HG03521 (cell line): ENCODE results near the gene MORC2.

Experiments
- ATAC-seq: cut with Tn5 transposase; IDR thresholded peaks from one replicate; pipeline ENCODE4 v1.9.1; 2021; ENCODE audit warnings: mild to moderate bottlenecking, moderate library complexity; ENCODE audit not compliant: unreplicated experiment

MORC2 gene

DNA sequence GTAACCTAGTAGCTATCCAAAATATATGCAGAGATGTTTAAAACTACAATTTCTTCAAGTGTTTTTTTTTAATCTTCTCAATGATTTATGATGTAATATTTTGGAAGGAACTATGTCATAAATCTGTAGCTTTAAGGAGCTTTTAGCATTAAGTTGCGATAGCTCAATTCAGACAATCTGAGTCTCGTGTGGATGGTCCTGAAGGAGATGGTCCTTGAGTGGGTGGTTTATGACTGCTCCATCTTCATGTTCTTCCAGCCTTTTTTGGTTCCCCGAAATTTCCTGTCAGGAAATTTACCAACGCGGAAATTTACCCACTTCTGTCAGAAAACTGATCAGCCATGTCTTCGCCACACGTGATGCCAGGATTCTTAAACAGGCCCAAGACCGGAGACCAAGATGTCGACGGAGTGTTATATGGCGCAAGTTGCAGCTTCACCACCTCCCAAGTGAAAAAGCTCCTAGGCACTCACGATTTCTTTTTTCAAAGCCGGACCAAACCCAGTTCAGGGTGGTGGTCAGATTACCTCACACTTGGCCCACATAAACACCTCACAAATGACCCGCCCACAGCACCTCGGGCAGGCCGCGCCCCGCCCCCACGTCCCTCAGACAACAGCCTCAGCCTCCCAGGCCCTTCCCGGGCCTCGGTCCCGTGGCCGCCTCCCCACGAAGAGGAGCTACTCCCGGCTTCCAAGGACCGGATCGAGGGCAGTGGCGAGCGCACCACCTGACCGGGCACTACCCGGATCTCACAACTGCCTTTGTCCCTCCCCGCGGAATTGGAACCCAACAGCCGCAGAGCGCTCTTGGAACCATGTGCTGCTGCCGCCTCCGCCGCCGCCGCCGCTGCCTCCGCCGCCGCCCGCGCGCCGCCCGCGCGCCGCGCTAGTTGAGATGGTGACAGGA is at the start of gene MORC2:
TSS of gene MORC2 (minus strand) at position 760 of the 909 bp plus-strand sequence. CDS start 885 bp downstream, outside the sequence.
- ATAC-seq: peak; percentile 7

DNA sequence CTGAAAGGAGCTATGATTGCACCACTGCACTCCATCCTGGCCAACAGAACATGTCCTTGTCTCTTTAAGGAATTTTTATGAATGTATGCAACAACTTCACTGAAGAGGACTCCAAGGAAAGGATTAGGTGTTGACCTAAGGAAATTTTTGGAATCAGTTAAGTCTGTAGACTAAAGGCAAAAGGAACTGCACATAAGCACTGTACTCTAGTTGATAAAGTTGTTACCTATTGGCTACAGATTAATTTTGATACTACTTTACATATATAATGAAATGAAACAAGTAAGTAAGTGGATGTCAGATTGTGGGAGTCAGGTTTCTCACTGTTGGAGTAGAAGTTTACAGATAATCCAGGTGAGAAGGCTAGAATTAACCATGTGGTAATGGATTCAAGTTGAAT is 37.0 kb upstream of the MORC2 start:
- ATAC-seq: no peak

DNA sequence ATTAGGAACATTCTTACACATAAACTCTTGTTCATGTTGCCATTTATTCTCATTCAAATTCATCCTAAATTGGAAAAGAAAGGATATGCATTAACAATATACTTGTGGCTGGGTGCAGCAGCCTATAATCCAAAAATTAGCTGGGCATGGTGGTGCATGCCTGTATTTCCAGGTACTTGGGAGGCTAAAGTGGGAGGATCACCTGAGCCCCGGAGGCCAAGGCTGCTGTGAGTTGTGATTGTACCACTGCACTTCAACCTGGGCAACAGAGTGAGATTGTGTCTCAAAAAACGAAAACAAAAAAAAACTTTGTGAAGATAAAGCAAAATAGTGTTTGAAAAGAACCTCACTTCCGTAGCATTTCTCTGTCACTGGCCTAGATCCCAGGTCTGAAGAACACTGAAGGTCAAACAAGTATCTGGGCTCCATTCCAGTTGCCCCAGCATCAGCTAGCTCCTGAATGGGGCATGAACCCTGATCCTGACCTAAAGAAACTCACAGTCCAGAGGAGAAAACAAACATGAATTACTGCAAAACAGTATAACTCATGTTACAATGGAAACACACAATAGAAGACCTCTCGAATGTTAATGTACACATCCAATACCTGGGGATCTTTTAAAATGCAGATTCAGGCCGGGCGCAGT is 32.7 kb upstream of the MORC2 start:
- no peak for ATAC-seq

DNA sequence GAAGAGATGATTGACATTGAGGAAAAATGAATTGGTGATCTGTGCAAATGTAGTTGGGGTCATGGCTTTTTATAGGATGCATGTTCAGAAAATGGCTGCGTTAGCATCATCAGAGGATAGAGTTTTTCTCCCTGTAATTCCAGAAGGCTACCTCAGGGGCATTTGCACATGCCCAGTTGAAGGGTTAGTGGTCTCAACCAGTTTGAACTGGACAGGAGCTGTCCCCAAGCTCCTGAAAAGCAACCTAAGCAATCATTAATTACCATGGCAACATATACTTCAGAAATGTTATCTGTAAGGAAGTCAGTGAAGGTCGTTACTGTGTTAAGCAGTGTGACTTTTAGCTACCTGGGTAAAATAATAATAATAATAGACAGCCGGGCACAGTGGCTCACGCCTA is 29.8 kb upstream of the MORC2 start:
- ATAC-seq: no peak

DNA sequence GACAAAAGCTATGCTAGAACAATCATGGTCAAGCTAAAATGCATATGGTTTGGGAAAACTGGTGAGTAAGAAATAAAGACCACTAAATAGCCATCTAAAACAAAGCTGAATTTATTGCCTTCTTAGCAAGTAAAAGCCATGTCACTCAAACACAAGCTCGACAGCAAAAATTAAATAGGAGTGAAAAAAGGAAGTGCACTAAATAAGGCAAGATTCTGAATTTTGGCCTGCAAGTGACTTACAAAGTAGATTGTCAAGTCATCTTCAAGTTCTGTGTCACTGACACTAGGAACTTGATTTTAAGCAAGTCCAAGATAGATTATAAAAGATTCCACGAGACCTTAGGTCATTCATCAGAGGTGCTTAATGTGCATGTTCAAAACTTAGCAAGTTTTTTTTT is 27.9 kb upstream of the MORC2 start:
- no peak for ATAC-seq

DNA sequence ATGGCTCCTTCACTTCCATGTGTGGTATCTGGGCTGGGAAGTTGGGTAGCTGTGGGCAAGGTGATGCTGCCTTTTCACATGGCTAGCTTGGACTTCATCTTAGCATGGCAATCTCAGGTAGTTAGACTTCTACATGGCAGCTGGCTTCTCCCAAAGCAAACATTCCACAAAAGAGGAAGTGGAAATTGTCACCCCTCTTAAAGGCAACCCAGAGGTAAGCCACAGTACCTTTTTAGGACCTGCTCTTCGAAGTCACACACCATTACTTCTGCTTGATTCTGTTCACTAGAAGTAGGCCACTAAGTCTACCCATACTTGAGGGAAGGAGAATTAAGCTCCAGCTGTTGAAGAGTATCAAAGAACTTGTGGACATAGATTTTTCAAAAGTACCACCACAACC is 26.4 kb upstream of the MORC2 start:
- no peak for ATAC-seq

DNA sequence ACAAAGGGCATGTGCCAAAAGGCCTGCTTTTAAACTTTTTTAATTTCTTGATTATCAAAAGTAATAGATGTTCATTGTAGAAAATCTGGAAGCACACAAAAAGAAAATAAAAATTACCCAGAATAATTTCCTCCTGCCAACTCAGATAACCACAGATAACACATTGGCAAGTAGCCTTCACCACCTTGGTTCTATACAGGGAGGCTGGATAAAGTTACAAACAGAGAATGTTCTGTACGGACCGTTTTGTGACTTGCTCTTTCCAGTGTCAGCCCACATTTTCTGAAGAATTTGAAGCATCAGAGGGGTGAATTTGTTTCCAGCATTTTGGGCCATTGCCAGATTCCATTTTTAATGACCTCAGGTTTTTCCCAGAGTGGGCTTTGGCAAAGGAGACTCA is 24.0 kb upstream of the MORC2 start:
- ATAC-seq: no peak

DNA sequence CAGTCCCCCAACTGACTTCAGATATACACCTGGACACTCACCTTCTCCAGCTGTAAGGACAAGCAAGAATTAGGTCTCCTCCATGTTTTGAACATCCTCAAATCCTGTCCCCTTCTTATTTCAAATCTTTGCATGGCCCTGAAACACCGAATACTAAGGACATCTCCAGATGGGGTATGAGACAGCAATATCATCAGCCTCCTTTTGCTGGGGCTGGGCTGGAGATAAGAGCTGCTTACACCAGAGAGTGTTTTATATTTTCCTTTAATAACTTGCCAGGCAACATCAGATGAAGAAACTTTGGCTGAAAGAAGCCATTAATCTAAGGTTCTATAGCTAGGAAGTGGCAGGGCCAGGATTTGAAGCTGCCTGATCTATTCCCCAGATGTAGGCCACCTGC is 22.1 kb upstream of the MORC2 start:
- no peak for ATAC-seq

DNA sequence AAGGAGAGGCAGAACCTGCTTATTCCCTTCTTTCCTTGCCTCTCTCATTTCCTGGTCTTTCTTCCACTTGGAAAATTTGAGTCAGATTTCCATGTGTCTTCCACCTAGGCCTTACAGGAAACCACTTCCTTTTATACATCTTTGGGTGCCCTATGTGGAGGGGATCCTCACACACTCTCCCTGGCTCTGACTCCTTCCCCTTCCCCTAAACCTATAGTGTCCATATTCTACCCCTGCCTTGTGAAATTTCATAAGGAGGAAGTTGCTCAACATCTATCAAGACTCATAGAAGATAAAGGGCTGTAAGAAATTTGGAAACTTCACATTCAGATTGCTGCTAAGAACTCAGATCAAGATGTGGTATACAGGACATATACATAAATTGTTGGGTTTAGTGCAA is 20.9 kb upstream of the MORC2 start:
- no peak for ATAC-seq

DNA sequence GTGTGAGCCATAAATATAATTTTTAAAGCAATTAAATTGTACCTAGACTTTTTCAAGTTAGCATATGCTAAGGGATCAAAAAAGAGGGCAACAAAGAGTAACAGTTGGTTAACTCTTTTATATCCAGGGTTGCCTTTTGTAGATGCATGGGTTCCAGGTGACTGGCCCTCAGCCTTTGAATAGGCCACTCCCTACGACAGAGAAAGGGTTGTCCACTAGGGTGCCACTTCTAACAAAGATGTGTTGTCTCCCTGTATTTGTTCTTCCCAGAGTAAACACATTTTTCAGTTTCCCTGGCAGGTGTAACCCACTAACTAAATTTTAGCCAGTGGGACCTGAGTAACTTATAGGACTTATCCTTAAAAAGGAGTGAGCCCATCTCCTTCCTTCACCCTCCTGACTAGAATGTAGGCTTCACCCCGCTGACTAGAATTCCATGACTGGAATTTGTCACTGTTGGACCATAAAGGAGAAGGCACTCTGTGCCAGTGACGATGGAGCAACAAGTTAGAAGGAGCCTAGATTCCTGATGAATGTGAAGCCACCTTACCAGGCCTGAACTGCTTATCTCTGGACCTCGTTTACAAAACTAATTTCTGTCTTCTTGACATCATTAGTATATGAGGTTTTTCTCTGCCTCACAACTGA is 17.1 kb upstream of the MORC2 start:
- no peak for ATAC-seq

DNA sequence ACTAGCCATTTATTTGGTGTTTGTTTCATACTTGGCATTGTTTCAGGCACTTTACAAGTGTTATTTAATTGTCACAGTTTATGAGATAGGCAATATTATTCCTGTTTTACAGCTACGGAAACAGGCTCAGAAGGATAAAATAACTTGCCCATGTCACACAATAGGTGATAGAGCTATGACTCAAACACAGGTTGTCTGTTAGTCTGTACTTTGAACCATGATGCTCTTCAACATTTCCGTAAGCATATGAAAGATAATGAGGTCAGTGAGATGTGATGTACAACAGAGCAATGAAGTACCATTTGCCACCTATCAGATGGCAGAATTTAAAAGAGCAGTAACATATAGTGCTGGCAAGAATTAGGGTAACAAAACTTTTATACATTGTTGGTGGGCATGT is 15.7 kb upstream of the MORC2 start:
- no peak for ATAC-seq

DNA sequence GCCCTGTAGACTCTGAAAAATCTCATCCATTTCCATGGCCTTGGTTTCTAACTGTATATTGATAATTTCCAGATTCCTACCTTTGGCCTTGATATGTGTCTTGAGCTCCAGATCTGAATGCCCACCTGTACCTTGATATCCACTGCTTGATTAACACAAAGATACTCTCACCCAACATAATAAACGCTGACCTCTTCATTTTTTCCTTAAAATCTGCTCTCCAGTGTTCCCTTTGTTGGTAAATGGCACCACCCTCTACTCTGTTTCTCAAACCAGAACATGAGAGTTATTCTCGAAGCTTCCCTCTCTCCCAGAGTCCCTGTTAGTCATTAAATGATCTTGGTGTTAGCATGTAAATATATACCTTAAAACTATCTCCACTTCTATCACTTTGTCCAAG is 13.9 kb upstream of the MORC2 start:
- no peak for ATAC-seq

DNA sequence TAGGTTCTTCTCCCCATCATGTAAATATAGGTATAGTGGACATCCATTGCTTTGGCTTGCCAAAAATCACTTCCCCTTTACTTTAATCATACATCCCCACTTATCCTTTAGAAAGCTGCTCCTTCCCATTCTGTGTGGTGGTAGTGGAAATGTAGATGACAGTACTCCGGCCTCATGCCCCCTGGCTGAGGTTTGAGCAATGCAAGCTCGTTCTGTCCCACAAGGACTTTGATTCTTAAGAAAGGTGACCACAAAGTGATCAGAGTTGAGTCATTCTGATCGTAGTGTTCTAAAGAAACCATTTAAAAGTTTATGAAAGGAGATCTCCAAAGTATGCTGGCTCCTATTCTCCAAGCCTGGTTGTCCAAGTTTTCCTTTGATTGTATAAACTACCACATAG is 11.4 kb upstream of the MORC2 start:
- ATAC-seq: no peak

DNA sequence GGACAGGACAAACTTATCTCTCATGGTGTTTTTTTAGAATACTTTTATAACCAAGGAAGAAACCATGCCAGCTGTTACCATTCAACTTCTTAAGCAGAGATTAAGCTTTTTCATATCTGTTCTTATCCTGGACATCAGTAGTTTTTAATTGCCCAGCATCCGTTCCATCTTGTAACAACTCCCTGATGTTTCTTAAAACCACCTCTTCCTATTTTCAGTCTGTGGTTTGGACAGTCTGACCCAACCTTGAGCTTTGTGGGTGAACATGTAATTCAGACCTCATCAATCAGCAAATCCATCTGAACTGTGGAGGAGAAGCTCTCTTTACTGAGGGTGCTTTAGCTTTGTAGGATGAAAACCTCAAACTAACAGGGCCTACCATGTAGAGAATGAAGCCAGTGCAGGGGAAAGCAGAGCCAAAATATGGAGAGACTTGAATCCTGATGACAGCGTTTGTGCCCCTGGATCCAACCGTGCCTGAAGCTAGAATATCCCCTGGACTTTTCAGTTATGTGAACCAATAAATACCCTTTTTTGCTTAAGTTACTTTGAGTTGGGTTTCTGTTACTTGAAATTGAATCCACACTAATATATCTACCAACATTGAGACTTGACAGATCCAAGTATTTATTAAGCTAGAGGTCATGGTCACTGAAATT is 9.9 kb upstream of the MORC2 start:
- no peak for ATAC-seq

DNA sequence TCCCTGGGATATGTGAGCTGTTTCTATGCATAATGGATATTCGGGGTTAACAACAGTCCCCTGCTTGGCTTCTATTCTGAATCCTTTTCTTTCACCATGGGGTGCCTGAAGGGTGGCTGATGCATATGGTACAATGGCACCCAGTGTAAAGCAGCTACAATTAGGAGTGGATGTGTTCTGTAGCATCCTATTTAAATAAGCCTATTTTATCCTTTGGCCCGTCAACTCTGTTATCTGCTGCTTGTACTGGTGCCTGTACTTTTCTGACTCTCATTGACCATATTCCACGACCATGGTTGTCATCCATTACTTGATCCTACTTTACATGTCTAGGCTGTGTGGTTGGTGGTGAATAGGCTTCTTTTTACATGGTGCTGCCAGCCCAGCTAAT is 1.8 kb upstream of the MORC2 start:
- ATAC-seq: no peak

DNA sequence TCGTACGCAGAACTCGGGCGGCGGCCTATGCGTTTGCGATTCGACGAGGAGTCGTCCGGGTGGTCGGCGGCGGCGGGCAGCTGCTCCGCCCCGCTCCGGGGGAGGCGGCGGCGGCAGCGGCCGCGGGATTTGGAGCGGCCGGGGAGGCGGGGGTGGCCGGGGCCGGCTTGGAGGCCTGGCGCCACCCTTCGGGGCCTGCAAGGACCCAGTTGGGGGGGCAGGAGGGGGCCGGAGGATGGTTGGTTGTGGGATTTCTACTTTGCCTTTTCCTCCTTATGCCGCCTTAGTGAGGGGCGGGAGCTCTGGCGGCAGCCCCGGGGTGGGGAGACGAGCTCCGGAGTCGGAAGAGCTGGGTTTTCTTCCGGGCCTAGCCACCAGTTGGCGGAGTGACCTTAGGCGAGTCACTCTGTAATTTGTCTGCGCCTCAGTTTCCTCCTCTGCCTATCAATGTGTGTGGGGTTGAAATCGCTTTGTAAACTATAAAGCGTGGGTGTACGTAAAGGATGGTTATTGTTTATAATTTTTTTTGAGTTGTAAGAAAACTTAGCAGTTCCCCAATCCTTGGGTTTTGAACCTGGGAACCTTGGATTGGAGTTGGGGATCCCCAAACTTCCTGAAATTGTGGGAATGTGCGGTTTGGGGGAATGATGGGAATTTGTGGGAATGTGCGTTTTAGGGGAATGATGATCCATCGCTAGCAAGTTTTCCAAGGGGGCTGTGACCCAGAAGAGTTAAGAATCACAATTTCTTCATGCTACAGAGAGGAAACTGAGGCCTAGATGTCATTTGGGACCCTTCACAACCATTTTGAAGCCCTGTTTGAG is 1.2 kb upstream of the MORC2 start:
- ATAC-seq: peak; percentile 34

DNA sequence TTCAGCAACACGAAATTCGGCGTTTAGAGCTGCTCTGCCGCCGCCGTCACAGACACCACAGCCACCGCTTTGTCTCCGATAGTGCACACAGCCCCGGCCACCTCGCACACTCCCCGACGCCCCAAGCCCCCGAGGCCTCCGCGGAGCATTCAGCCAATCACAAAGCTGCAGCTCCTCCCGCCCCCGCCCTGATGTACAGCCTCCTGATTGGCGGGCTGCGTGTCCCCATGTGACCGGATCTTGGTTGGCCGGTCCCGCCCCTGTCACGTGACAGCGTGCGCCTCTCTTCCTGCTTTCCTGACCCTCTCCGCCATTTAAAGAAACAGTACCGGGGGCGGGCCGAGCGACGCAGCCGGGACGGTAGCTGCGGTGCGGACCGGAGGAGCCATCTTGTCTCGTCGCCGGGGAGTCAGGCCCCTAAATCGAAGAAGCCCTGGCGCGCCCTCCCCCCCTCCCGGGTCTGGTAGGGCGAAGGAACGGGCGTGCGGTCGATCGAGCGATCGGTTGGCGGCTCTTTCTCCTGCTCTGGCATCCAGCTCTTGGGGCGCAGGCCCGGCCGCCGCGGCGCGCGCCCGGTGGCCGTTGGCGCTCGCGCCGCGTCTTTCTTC is 454 bp upstream of the MORC2 start, which contains the start of gene TUG1:
TSS of gene TUG1 (plus strand) at position 342 of the 608 bp plus-strand sequence.
- peak; percentile 86 for ATAC-seq

DNA sequence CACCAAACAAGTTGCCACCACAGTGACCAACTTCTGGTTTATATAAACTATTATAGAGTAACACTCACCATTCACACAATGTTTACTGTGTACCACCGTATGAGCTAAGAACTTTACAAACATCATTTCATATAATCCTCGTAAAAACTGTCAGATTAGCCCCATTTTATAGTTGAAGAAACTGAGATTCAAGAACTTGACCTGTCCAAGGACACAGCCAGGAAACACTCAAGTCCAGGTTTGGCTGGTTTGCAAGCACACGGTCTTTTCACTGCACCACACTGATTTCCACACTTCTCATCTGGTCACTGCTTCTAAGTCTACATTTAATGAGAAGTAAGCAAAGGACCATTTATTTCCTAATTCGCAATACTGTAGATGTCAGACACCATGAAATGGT is 3.7 kb downstream of the MORC2 start:
- no peak for ATAC-seq

DNA sequence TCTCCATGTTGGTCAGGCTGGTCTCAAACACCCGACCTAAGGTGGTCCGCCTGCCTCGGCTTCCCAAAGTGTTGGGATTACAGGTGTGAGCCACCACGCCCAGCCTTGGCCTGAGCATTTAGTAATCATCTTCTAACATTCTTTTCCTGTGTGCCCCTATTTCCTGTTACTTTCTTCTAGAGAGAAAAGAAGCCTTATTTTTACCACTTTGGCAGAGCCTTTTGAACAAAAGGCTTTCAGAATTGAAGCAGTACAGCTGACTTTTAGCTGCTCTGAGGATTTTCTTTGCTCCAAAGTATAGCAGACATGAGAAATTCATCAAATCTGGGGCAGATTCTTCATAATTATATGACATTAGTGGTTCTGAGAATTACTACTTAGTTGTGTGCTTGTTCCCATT is 13.4 kb downstream of the MORC2 start:
- ATAC-seq: no peak

DNA sequence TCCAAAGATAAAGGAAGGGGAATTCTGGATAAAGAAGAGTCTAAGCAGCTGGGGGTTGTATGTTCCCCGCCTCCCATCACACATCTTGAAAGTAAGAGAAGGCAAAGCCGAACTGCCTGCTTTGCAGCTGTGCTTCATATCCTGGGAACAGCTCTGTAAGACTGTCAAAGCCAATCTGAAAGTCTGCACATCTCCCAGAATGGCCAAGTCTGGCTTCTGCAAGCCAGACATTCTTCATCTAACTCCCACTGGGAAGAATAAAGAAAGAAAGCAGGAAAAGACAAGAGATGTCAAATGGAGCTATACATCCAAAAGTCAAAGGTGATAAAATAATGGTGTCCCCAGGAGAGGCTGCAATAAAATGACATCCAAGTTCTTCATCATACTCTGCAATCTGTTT is 15.4 kb downstream of the MORC2 start:
- no peak for ATAC-seq
